Type B pancreatic cell (in vitro differentiated cells): ENCODE measurements around the gene TST. TPM values are rescaled to one million over a fixed set of nuclear protein-coding genes. Genes with fewer than 3 reads are reported as not detected.

Experiments
- DNase-seq: peaks from one replicate; pipeline ENCODE4 v3.0.0; 2021; ENCODE audit warnings: mixed read lengths; ENCODE audit not compliant: unreplicated experiment; ENCODE audit errors: extremely low spot score
- H3K27ac Mint-ChIP-seq: 2 replicates; pipeline ENCODE4 v1.8.0; 2021; ENCODE audit warnings: mild to moderate bottlenecking, mixed read lengths
- H3K27me3 Mint-ChIP-seq: 2 replicates; pipeline ENCODE4 v1.8.0; 2021; ENCODE audit warnings: mixed read lengths
- H3K36me3 Mint-ChIP-seq: 2 replicates; pipeline ENCODE4 v1.8.0; 2021; ENCODE audit warnings: mixed read lengths
- H3K4me1 Mint-ChIP-seq: one replicate; pipeline ENCODE4 v1.8.0; 2021; ENCODE audit warnings: mixed read lengths; ENCODE audit not compliant: unreplicated experiment
- H3K4me3 Mint-ChIP-seq: 2 replicates; pipeline ENCODE4 v1.8.0; 2021; ENCODE audit warnings: mild to moderate bottlenecking, mixed read lengths
- H3K9me3 Mint-ChIP-seq: 2 replicates; pipeline ENCODE4 v1.8.0; 2021; ENCODE audit warnings: mixed read lengths
- total RNA-seq: library from RNA; stranded (reverse); gene quantifications from 2 replicates; pipeline ENCODE4 v1.2.1, GENCODE V29; 2021; ENCODE audit warnings: low replicate concordance
- TF ChIP-seq, protein P1 (sequence below): fragments of 200-600 bp; sonication (generic); conservative IDR thresholded peaks from 2 replicates; pipeline ENCODE4 v1.5.0; 2021; ENCODE audit warnings: antibody characterized with exemption, mild to moderate bottlenecking

TST gene
- total RNA-seq, 1 donor from 2014 or later = 34.0 TPM

GRCh38 chr22:37046589-37046988 lies 27.3 kb upstream of the TST start:
- TF ChIP-seq, protein P1, sequence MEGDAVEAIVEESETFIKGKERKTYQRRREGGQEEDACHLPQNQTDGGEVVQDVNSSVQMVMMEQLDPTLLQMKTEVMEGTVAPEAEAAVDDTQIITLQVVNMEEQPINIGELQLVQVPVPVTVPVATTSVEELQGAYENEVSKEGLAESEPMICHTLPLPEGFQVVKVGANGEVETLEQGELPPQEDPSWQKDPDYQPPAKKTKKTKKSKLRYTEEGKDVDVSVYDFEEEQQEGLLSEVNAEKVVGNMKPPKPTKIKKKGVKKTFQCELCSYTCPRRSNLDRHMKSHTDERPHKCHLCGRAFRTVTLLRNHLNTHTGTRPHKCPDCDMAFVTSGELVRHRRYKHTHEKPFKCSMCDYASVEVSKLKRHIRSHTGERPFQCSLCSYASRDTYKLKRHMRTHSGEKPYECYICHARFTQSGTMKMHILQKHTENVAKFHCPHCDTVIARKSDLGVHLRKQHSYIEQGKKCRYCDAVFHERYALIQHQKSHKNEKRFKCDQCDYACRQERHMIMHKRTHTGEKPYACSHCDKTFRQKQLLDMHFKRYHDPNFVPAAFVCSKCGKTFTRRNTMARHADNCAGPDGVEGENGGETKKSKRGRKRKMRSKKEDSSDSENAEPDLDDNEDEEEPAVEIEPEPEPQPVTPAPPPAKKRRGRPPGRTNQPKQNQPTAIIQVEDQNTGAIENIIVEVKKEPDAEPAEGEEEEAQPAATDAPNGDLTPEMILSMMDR = no peak
- Mint-ChIP-seq H3K36me3 (no peaks in the 10 kb centered on the region), H3K27ac (no peak overlapping the region)

GRCh38 chr22:37045958-37046357 lies 26.7 kb upstream of the TST start:
- TF ChIP-seq, protein P1 = peak; percentile 71

More at GRCh38 chr22:37046589-37046988, 27.3 kb upstream of the TST start:
- Mint-ChIP-seq H3K4me1 (peaks cover 4% of the 10 kb centered on the region), H3K9me3 (no peaks in the 10 kb centered on the region), H3K4me3 (no peak overlapping the region), H3K27me3 (no peaks in the 10 kb centered on the region)
- peak; percentile 59 for DNase-seq

GRCh38 chr22:37044634-37045625 lies 25.7 kb upstream of the TST start:
- Mint-ChIP-seq H3K4me1 (peaks cover 4% of the 10 kb centered on the region), H3K27me3 (no peaks in the 10 kb centered on the region), H3K27ac (no peak overlapping the region), H3K36me3 (no peaks in the 10 kb centered on the region), H3K9me3 (no peaks in the 10 kb centered on the region), H3K4me3 (no peak overlapping the region)
- no peak for DNase-seq
- TF ChIP-seq, protein P1 = no peak

More at GRCh38 chr22:37045958-37046357, 26.7 kb upstream of the TST start:
- Mint-ChIP-seq H3K27ac (no peak overlapping the region), H3K4me1 (peaks cover 4% of the 10 kb centered on the region), H3K36me3 (no peaks in the 10 kb centered on the region), H3K9me3 (no peaks in the 10 kb centered on the region), H3K4me3 (no peak overlapping the region), H3K27me3 (no peaks in the 10 kb centered on the region)
- DNase-seq = no peak

GRCh38 chr22:37043828-37044538 lies 24.7 kb upstream of the TST start:
- no peak overlapping the region for H3K4me3 Mint-ChIP-seq

GRCh38 chr22:37043209-37043827 lies 24.1 kb upstream of the TST start:
- peak overlapping the region; percentile 63 for H3K27ac Mint-ChIP-seq

More at GRCh38 chr22:37043828-37044538, 24.7 kb upstream of the TST start:
- Mint-ChIP-seq H3K4me1 (peaks cover 8% of the 10 kb centered on the region), H3K9me3 (no peaks in the 10 kb centered on the region), H3K27me3 (no peaks in the 10 kb centered on the region), H3K36me3 (no peaks in the 10 kb centered on the region), H3K27ac (peak overlapping the region; percentile 63)
- DNase-seq = no peak
- TF ChIP-seq, protein P1 = peak; percentile 68

More at GRCh38 chr22:37043209-37043827, 24.1 kb upstream of the TST start:
- DNase-seq = peak; percentile 58
- H3K27me3 Mint-ChIP-seq = no peaks in the 10 kb centered on the region
- H3K4me3 Mint-ChIP-seq = no peak overlapping the region
- H3K36me3 Mint-ChIP-seq = no peaks in the 10 kb centered on the region
- H3K9me3 Mint-ChIP-seq = no peaks in the 10 kb centered on the region
- TF ChIP-seq, protein P1 = no peak
- H3K4me1 Mint-ChIP-seq = peaks cover 8% of the 10 kb centered on the region
